ENCODE results near the gene PCDH15. TPM values are rescaled to one million over a fixed set of nuclear protein-coding genes. Genes with fewer than 3 reads are reported as not detected.

PCDH15 gene
- total RNA-seq, 2 donors from 2014 or later, result 0.19 to 0.51 TPM

DNA sequence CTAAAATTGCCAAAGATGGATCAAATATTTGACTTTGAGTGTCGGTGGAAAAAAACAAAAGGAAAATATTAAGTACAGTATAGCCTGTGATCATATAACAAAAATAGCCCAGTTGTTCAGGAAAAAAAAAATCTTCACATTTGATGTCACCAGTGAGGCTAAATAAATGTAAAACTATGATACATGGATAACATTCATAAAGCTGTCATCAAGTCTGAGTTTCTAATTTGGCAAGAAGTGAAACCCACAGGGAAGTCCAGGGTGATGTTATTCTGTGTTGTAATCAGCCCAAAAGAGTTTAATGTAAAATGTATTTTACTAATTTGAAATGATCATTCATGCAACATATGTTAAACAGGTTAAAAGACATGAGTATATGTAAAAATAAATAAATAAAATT lies 908.0 kb downstream of the PCDH15 start:
- no peaks in the 10 kb centered on the region for H3K36me3 ChIP-seq
- no peak for DNase-seq (ENCODE audit: low spot score)
- H3K4me1 ChIP-seq, result no peaks in the 10 kb centered on the region
- TF ChIP-seq, protein P1, sequence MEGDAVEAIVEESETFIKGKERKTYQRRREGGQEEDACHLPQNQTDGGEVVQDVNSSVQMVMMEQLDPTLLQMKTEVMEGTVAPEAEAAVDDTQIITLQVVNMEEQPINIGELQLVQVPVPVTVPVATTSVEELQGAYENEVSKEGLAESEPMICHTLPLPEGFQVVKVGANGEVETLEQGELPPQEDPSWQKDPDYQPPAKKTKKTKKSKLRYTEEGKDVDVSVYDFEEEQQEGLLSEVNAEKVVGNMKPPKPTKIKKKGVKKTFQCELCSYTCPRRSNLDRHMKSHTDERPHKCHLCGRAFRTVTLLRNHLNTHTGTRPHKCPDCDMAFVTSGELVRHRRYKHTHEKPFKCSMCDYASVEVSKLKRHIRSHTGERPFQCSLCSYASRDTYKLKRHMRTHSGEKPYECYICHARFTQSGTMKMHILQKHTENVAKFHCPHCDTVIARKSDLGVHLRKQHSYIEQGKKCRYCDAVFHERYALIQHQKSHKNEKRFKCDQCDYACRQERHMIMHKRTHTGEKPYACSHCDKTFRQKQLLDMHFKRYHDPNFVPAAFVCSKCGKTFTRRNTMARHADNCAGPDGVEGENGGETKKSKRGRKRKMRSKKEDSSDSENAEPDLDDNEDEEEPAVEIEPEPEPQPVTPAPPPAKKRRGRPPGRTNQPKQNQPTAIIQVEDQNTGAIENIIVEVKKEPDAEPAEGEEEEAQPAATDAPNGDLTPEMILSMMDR (IDR thresholded peaks at IDR 0.05), result no peak
- no peaks in the 10 kb centered on the region for H3K27me3 ChIP-seq
- H3K27ac ChIP-seq, result no peak overlapping the region
- H3K9me3 ChIP-seq, result no peaks in the 10 kb centered on the region
- H3K4me3 ChIP-seq, result no peak overlapping the region

DNA sequence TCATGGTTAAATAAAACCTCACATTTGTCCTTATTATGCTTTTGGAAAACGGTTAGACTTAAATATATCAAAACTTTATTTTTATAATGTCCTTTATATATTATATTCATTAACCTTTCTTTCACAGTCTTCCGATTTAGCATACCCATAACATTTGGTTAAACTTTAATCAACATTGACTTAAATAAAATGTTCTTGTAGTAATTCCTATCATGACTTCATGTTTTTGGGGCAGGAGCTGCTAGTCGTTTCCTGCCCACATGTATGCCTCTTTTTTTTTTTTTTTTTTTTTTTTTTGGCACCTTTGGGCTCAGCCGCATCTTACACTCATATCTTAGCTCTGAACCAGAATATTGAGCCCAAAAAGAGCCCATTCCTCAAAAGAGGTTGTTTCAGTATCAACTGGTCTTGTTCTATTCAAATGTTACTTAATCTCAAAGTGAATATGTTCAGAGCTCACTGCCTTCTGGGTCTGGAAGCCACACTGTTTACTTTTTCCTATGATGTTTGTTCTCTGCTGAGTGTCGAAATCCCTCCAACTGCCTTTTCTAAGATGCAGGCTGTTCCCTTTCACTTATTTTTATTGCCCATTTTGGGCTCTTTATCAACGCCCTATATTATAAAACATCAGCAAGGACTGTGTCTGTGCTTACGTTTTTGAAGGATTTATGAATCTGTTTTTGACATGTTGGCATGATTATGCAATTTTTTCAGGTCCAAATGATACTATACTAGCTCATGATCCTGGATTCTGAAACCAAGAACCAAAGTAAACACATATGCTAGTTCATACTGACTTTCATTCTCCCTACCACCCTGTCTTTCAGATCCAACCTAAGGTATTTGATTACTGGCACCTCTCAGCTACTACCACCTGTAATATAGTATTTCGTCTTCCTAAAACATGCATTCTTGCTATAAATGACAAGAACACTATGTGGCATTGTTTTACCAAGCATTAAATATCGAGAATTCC lies 914.4 kb downstream of the PCDH15 start:
- no peak overlapping the region for H3K4me3 ChIP-seq
- TF ChIP-seq, protein P1 (IDR thresholded peaks at IDR 0.05), result no peak
- no peaks in the 10 kb centered on the region for H3K27me3 ChIP-seq
- no peaks in the 10 kb centered on the region for H3K4me1 ChIP-seq
- no peak overlapping the region for H3K27ac ChIP-seq
- no peaks in the 10 kb centered on the region for H3K36me3 ChIP-seq
- no peaks in the 10 kb centered on the region for H3K9me3 ChIP-seq
- DNase-seq (ENCODE audit: low spot score), result no peak

DNA sequence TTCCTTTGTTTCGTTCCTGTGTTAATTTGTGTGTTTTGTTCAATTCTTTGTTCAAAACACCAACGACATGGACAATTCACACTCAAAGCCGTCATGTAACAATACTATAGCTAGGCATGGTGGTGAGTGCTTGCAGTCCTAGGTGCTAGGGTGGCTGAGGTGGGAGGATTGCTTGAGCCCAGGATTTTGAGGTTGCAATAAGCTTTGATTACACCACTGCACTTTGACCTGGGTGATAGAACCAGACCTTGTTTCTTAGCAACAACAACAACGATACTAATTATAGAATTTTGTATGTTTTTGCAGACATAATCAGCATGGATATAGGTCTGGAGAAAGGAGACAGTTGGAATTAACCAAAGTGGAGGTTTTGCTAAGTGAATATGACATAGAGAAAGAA lies 936.2 kb downstream of the PCDH15 start:
- DNase-seq (ENCODE audit: low spot score), result no peak
- no peak overlapping the region for H3K27ac ChIP-seq
- no peak overlapping the region for H3K4me3 ChIP-seq
- TF ChIP-seq, protein P1 (IDR thresholded peaks at IDR 0.05), result no peak
- no peaks in the 10 kb centered on the region for H3K9me3 ChIP-seq
- H3K36me3 ChIP-seq, result no peaks in the 10 kb centered on the region
- H3K27me3 ChIP-seq, result no peaks in the 10 kb centered on the region
- no peaks in the 10 kb centered on the region for H3K4me1 ChIP-seq

DNA sequence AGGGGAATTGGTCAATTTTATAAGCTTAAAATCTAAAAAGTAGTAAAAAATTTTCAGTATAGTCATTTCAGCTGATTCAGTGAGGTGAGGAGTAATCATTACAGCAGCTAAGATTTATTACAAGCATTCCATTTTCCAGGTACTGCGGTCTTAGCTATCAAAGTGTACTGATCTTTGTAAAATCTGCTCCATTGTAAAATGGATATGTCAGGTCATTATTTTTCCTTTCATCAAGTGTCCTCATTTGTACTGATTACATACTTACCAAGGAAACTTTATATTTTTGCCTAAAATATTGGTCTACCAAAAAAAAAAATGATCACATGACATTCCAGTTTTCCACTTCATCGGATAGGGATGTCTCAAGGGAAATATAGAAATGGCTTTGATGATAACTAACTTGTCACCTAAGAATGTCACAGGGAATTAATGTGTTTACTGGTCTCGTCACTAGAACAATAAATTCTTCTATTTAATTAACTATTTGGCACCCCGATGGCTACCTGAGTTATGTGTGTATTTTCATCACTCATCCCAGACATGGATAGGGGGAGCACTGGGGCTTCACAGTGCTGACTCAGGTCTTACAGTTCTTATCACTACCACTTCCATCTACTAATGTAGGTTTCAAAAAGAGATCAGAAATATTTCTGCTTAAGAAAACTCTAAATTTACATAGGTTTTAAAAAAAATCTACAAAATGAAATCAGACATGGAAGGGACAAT lies 948.4 kb downstream of the PCDH15 start:
- no peaks in the 10 kb centered on the region for H3K4me1 ChIP-seq
- TF ChIP-seq, protein P1 (IDR thresholded peaks at IDR 0.05), result no peak
- no peaks in the 10 kb centered on the region for H3K9me3 ChIP-seq

DNA sequence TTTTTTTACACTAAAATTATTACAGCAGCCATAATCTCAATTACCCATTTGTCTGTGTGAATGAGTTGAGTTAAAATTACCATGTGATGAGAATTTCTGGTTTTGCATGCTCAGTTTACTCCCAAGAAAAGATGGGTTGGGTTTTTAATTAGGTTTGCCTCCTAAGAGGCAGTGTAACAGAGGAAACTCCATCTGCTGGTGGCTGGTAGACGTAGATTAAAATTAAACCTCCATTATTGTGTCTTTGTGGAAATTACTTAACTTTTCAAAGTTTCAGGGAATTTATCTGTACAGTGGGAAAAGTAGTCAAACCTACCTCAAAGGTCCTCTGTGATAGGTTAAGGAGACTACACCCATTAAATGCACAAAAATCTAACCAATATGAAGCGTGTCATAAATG lies 954.2 kb downstream of the PCDH15 start:
- Histone ChIP-seq H3K36me3 (no peaks in the 10 kb centered on the region), H3K9me3 (no peaks in the 10 kb centered on the region), H3K27me3 (no peaks in the 10 kb centered on the region), H3K27ac (no peak overlapping the region), H3K4me3 (no peak overlapping the region), H3K4me1 (no peaks in the 10 kb centered on the region)
- DNase-seq (ENCODE audit: low spot score), result no peak
- TF ChIP-seq, protein P1 (IDR thresholded peaks at IDR 0.05), result no peak

More for the DNA sequence above, 948.4 kb downstream of the PCDH15 start:
- Histone ChIP-seq H3K36me3 (no peaks in the 10 kb centered on the region), H3K4me3 (no peak overlapping the region), H3K27ac (no peak overlapping the region), H3K27me3 (no peaks in the 10 kb centered on the region)
- no peak for DNase-seq (ENCODE audit: low spot score)
